Measurements from ENCODE around the gene PRADC1.
"Not testable (repeated sequence)": the region's sequence is repeated elsewhere in the genome, so short reads cannot be mapped to it uniquely, and the experiment has no call there.

Gene PRADC1

DNA sequence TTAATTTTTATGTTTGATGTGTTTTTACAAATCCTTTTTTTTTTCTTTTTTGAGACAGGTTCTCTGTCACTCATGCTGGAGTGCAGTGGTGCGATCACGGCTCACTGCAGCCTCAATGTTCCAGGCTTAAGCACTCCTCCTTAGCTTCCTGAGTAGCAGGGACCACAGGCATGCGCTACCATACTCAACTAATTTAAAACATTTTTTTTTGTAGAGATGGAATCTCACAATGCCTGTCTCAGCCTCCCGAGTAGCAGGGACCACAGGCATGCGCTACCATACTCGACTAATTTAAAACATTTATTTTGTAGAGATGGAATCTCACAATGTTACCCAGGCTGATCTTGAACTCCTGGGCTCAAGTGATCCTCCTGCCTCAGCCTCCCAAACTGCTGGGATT lies 27.4 kb downstream of the PRADC1 start:
- no peak for DNase-seq (ENCODE audit: low read depth in 4 of 4, low spot score in 1 of 4)

DNA sequence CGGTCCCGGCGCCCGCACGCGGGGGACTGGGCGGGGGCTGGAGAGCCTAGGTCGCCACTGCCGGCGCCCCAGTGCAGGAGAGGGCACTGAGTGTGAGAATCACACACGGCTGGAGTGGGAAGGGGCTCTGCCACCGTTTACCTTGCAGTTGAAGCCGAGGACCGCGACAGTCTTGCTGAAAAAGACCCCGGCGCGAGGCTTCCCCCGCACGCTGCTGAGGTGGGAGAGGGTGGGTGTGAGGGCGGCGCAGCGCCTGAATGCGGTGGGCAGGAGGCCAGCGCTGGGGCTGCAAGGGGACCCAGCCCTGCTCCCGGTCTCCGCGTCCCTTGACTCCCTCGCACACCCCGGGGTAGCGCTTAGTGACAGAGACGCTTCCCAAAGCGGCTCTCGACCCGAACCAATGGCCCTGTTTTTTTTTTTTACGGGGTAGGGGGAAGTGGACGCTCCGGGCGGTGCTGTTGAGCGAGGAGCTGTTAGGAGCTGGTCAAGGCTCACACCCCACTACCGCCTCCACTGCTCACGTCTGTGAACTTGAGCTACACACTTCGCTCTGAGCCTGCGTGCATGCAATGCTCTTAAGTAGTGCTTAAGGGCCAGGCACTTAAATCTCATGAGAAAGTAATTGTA lies 29.9 kb downstream of the PRADC1 start:
- no peak for DNase-seq (ENCODE audit: low read depth in 4 of 4, low spot score in 1 of 4)

GRCh38 chr2:73202156-73203054 lies 30.6 kb downstream of the PRADC1 start, which contains the start of gene NOTO:
TSS of gene NOTO (plus strand) at chr2:73202574. CDS start at chr2:73202667, 93 bp downstream.
- no peak for DNase-seq (ENCODE audit: low read depth in 4 of 4, low spot score in 1 of 4)

DNA sequence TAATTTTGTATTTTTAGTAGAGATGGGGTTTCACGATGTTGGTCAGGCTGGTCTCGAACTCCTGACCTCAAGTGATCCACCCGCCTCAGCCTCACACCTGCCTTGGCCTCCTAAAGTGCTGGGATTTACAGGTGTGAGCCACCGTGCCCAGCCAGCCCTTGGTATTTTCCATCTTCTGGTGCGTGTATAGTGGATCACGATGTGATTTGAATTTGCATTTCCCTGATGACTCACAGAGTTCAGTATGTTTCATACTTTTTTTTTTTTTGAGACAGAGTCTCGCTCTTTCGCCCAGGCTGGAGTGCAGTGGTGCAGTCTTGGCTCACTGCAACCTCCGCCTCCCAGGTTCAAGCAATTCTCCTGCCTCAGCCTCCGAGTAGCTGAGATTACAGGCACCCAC lies 32.8 kb downstream of the PRADC1 start:
- not testable (repeated sequence) for DNase-seq (ENCODE audit: low read depth in 4 of 4, low spot score in 1 of 4)

GRCh38 chr2:73197579-73197978 lies 35.5 kb downstream of the PRADC1 start:
- DNase-seq (ENCODE audit: low read depth in 4 of 4, low spot score in 1 of 4) = no peak

GRCh38 chr2:73187549-73187948 lies 45.5 kb downstream of the PRADC1 start:
- no peak for DNase-seq (ENCODE audit: low read depth in 4 of 4, low spot score in 1 of 4)

GRCh38 chr2:73185965-73186364 lies 47.1 kb downstream of the PRADC1 start:
- DNase-seq (ENCODE audit: low read depth in 4 of 4, low spot score in 1 of 4) = no peak
